Daoy (cell line): ENCODE measurements around the gene MATR3. TPM values are rescaled to one million over a fixed set of nuclear protein-coding genes. Genes with fewer than 3 reads are reported as not detected.

Experiments
- DNase-seq: peaks from one replicate; pipeline ENCODE4 v3.0.0-alpha.2; 2015; ENCODE audit warnings: low read depth
- total RNA-seq: library from RNA; depleted of rRNA; stranded (reverse); fragments of >200 nt; shearing (Covaris generic); gene quantifications from 2 replicates; pipeline ENCODE4 v1.2.3, GENCODE V29; 2014

MATR3 gene
- total RNA-seq, 1 experiment from 2014 or later = 333 TPM

DNA sequence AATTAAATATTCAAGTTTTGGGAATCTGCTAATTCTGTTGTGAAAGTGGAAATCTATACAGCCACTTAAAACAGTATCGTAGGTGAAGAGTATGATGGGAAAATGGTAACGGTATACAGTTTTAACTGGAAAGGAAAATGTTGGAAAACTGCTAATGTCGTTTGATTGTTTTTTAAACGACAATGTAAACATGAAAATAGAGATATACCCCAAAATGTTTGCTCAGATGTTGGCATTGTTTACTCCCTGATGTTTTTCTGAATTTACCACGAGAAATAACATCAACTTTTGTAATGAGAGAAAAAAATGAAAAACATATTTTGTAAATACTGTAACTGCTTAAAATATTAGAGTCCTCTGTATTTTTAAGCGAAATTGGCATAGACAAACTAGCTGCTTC is 2.7 kb downstream of the MATR3 start:
- no peak for DNase-seq

DNA sequence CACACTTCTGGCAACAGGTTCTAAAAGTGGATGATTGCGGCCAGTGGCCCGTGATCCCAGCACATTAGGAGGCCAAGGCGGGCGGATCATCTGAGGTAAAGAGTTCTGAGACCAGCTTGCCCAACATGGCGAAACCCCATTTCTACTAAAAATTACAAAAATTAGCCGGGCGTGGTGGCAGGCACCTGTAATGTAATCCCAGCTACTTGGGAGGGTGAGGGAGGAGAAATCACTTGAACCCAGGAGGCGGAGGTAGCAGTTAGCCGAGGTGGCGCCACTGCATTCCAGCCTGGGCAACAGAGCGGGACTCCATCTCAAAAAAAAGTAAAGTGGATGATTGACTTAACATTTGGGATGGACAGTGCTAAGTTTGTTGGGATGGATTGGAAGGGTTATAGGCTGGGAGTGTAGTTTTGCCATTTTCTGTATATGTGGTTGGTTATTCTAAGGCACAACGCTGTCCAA is 3.4 kb downstream of the MATR3 start:
- no peak for DNase-seq

DNA sequence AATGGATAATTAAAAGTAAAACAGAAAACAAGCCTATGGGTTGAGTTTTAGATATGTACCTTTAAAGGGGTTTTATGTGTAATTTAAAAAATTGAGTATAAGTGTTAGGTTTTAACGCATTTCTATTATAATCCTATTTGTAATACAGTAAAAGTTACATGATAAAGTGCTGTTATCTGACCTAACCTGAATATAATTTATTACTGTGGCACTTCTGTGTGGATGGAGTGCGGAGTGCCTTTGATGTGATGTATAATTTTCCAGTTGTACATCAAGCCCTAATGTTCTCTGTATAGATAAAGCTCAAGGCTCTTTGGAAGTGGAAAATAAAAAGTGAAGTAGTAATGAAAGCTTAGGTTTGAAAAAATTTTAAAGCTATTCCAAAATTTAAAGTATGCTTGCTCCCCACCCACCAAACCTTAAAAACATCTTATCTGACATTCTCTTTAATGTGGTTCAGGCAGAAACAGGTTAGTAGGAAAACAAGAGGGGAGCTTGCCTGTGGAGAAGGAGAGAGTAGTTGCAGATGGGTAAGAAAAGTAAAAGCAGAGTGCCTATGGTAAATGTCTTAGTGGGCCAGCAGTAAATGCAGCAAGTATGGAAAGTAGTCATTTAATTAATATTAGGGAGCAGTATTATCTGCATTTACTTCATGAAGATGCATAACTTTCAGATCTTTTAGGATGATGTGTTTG is 4.0 kb downstream of the MATR3 start:
- DNase-seq = no peak

DNA sequence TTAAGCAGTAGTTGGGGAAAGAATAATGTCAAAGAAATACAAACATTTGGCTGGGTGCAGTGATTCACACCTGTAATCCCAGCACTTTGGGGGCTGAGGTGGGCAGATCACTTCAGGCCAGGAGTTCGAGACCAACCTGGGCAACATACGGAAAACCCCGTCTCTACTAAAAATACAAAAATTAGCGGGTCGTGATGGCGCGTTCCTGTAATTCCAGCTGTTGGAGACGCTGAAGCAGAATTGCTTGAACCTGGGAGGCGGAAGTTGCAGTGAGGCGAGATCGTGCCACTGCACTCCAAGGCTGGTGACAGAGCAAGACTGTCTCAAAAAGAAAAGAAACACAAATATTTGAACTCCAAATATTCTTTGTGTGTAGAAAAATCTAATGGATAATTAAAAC is 4.7 kb downstream of the MATR3 start:
- DNase-seq = no peak

DNA sequence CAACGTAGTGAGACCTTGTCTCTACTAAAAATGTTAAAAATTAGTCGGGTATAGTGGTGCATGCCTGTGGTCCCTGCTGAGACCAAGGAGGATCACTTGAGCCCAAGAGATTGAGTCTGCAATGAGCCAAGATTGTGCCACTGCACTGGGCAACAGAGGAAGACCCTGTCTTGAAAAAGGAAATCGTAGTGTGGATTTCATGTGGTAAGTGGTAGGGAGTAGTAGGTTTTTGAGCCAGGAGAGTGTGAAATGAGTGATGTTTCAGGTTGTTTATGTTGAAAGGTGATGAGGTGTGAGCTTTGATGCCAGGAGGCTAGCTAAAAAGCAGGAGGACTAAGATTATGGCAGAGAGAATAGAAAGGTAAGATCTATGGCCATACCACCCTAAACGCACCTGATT is 5.9 kb downstream of the MATR3 start:
- no peak for DNase-seq

DNA sequence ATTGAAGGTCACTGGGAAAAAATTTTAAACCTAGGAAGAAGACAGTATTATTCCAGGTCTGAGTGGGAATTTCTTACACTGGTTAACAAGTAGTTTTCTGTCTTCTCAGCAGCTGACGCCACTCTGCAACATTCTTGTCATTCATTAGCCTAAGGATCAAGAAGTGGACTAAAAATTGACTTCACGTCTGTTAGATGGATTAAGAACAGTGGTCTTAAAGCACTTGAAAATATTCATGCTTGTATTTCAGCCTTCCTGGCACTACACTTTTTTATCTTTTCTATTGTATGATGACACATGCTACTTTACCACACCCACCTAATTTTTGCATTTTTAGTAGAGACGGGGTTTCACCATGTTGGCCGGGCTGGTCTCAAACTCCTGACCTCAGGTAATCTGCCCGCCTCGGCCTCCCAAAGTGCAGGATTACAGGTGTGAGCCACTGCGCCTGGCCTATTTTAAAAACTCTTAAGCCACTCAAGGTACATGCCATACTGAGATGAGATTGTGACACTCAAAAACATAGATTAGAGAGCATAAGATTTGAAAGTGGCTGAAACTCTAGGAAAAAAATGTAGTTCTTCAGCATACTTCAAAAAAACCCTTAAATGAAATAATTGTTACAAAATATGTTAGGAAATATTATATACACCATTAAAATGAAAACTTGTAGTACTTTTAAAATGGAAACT is 8.4 kb downstream of the MATR3 start:
- no peak for DNase-seq

DNA sequence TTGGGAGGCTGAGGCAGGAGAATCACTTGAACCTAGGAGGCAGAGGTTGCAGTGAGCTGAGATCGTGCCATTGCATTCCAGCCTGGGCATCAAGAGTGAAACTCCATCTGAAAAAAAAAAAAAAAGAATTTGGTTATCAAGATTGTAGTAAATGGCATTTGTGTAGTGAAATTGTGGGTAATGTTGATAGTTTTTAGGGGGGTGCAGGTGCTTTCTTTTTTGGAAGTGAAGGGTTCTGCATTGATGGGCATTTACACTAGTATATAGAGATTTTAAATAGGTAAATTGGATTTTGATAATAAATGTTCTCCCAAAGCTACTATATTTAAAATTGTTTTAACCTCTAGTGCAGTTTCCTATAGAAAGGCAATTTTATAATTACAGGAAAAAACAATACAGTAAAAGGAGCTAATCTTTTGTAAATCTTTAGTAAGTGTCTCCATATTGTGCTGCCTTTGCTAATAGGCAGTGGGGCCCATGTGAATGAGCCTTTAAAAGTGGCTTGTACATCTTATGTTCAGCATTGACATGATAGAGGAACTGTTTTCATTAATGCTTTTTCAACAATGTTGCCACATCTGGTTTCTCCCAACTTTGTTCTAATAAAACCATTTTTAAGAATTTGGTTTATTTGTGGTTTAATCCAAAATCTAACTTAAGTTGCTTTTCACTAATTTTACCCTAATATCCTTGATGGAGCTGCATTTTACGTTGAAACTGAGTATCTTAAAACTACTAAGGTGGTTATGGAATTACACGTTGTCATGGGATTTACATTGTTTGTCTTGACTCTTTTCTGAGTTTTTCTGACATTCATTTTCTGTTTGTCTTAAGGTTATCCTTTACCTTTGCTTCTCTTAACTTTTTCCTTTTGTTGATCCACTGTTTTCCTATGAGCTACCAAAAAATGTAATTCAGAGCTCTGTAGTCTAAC is 11.1 kb downstream of the MATR3 start:
- no peak for DNase-seq

DNA sequence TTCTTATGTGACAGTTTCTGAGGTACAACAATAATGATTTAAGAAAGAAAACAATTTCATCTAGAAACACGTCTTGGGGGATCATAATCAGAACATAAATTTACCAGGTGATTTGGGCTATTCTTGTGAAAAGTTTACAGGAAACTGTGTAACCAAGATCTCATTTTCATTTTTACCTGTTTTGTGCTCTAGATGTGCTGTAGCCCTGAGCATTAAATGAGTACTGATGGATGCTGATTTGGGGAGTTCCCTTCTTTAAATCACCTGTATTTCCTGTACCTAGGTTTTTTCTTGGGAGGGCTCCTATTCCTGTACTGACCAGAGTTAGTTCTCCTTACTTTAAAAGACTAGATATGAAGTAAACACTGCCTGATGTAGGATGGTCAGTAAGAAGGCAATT is 12.7 kb downstream of the MATR3 start:
- DNase-seq = no peak

DNA sequence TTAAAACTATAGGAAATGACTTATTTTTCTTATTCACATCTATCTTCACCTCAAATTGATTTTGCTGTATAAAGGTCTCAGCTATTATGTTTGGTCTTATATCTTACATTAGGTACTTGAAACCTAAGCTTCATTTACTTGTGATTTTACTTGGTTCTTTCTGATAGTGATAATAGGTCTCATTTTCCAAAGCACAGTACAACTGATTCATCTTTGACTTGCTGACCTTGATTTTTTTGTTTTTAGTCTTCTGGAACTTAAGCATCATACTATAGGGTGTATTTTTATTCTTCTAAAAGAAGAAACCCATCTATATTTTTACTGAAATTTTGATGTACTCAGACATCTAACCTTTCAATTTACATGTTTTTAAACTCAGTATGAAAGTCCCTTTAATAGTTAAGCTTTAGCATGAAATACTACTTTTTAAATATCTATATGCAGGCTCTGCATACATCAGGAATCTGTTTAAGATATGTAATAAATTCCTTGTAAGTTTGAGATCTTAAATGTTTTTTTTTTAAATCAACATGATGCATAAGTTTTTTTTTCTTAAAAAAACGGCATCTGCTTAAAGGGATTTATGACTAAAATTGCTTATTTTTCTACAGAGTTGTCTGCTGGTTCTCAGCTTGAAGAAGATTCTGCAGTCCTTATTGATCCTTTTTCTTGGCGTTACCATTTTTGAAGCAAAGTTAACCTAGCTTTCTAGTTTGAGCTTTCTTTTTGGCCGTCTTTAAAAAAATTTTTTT is 13.3 kb downstream of the MATR3 start:
- DNase-seq = no peak

DNA sequence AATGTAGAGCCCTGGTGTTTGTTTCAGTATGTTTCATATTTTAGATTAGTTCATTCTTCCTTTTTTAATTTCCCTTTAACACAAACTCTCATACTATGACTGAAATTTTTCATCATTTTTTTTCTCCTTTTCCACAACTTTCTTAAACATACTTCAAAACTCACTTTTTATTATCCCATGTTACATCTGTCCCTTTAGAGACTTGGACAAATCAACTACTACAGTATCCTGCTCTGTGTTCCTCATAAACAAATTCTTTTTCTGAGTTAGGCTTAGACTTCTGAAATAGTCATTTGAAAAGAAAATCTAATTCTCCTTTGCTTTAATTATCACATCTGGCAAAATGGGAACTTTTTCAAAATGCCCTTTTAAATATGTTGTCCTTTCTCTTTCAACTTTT is 15.3 kb downstream of the MATR3 start:
- no peak for DNase-seq

DNA sequence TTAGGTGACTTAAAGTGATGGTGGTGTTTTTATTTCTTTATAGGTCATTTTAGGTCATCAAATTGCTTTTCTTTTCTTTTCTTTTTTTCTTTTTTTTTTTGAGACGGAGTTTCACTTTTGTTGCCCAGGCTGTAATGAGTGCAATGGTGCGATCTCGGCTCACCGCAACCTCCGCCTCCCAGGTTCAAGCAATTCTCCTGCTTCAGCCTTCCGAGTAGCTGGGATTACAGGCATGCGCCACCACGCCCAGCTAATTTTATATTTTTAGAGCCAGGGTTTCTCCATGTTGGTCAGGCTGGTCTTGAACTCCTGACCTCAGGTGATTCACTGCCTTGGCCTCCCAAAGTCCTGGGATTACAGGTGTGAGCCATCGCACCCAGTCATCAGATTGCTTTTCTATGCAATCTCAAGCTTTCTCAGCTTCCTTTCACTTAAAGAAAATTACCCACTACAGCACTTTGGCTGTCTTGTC is 17.2 kb downstream of the MATR3 start:
- DNase-seq = peak; percentile 29

DNA sequence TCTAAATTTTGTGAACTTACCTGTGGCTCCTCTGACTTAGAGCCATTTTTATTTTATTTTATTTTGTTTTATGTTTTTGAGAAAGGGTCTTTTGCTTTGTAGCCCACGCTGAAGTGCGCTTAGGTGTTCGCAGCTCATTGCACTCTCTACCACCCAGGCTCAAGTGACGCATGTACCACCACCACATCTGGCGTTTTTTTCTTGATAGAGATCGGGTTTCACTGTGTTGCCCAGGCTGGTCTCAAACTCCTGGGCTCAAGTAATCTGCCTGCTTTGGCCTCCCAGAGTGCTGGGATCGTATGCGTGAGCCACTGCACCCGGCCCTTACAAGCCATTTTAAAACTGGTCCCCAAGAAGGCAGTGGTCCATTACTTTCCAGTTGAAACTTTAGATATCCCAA is 18.5 kb downstream of the MATR3 start:
- peak; percentile 39 for DNase-seq

DNA sequence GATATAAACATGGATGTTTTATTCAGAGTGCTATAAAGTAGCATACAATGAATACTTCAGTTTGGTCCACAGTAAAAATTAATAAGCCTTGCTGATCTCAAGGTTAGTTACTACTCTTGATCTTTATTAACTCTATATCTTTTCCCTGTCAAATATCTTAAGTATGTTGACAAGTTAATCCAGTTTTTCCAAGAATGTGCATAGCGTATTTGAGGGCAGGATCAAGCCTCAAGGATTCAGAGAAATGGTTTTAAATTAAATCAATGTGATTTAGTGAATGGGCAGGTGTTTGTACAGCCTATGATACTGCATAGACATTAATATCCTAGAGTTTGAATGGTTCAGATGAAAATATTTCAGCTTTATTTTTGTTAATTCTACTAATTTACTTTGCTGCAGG is 20.7 kb downstream of the MATR3 start:
- no peak for DNase-seq

DNA sequence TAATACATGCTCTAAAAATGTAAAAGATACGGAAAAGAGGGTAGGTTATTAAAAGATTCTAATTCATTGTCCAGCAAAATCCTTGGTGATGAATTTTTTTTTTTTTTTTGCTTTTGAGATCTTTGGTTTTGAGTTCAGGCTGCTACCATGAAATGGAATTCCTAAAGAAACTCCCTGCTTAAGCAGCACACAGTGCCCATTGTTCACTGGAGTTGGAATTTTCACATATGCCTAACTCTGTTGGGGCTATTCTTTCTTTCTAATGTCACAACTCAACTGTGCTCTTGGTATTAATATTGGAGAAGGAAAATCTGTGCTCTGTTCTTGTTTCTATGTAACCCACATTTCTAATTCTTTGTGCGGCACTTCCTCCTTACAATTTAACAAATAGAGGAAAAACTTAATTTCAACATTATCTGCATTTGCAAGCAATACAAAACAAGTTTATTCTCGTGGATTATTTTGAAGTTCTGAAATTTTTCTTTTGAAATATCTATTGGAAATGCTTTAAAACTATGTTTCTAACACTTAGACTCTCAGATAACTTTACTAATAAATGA is 21.6 kb downstream of the MATR3 start:
- no peak for DNase-seq

DNA sequence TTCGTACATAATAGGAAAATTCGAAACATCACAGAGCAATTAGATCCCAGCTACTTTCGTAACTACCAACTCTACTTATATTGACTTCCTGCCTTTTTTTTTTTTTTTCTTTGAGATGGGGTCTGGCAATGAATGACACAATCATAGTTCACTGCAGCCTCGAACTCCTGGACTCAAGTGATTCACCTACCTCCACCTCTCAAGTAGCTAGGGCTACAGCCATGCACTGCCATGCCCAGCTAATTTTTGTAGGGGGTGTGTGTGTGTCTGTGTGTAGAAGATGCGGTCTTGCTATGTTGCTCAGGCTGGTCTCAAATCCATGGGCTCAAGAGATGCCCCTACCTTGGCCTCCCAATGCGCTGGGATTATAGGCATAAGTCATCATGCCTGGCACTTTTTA is 42.3 kb downstream of the MATR3 start:
- DNase-seq = peak; percentile 18

DNA sequence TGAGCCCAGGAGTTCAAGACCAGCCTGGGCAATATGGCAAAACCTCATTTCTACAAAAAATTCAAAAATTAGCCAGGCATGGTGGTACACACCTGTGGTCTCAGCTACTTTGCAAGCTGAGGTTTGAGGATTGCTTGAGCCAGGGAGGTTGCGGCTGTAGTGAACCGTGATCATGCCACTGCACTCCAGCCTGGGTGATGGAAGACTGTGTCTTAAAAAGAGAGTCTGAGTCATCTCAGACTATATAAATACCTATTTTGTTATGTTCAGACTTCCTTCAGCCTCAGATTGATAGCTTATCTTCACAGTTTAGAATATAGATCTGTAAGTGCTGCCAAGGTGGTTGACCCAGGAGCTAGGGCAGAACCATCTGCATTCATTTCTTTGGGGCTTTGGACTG is 46.5 kb downstream of the MATR3 start:
- no peak for DNase-seq

DNA sequence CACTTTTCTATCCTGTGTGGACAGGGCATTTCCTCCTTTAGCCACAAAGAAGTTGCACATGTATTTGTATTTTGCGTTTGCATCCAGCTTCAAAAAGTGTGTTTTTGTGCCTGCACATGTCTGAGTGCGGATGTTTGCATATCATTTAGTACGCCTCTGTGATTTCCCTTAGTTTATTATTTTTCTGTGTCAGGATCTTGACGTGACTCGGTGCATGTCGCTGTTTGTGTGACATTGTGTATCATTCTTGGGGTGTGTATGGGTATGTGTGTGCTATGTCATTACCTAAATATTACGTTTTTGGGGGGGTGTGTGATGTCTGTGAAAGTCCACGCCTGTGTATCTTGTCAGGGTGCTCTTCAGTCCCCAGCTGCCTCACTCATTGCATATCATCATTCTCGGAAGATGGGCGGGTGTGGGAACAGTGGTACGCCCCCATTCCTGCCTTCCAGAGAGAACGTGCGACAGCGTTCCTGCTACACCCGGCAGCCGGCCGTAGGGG is 47.7 kb downstream of the MATR3 start:
- DNase-seq = no peak

DNA sequence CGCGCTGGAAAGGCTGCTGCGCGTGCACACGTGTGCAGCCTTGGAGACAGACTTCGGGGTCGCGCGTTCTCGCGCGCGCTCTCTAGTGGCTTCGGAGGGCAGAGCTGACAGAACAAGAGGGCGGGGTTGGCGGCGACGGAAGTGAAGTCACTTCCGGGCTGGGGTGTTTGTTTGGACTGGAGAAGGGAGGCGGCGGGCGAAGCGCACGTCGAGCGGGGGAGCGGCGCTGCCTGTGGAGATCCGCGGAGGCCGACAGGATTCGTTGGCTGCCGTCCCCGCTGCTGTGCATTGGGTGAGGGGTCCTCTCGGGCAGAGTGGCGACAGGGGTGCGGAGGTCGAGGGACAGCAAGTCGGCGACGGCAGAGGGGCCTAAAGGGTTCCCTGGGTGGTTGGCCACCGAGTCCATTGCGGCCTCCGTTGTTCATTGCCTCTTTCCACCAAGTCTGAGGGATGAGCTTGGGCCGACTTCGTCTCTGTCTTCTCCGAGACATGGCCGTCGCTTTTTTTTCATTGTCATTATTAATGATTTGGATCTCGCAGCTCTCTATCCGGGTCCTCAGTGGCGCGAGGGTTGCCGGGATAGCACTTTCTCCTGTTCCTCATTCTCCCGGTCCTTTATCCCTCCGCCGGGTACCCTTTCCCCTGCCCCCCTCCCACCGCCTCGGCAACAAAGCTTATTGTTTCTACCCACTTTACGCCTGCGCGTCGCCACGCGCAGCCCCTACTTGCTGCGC is 48.3 kb downstream of the MATR3 start, which contains the start of gene PAIP2:
TSS of gene PAIP2 (plus strand) at position 166 of the 734 bp plus-strand sequence. CDS start 21,931 bp downstream, outside the sequence.
- peak; percentile 99 for DNase-seq

DNA sequence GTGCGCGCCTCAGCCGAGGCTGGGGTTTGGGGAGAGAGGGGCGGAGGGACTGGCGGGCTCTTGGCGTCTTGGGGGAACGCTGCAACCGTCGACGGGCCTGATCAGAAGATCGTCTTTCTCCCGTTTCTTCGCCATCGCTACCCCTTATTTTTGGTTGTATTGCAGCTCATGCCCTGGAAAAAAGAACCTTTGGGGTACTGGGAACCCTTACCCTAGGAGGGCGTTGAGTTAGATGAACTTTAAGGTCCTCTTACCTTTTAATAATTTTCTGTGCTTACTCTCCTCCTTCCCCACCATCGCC is 48.8 kb downstream of the MATR3 start:
- no peak for DNase-seq

DNA sequence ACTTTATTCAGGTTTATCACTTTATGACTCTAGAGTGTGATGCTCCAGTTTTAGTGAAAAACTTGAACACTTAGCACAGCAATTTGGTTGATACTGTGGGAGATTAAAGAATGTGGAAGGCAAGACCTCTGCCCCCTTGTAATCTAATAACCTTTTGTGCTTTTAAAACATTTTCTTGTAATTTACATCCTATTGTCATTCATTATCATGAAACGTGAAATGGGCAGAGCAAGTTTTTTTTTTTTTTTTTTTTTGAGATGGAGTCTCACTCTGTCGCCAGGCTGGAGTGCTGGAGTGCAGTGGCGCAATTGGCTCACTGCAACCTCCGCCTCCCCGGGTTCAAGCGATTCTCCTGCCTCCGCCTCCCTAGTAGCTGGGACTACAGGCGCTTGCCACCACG is 49.9 kb downstream of the MATR3 start:
- DNase-seq = no peak
